ENCODE results near the gene CD83. TPM values are rescaled to one million over a fixed set of nuclear protein-coding genes. Genes with fewer than 3 reads are reported as not detected.
A peak's percentile ranks its signal among the peaks of the same experiment; 100 is the strongest.

Gene CD83
- total RNA-seq, 1 donor from 2014 or later = 80.2 TPM

GRCh38 chr6:14100966-14101365 is 16.6 kb upstream of the CD83 start:
- Mint-ChIP-seq H3K27me3 (peaks cover 13% of the 10 kb centered on the region), H3K4me1 (peaks cover 14% of the 10 kb centered on the region), H3K36me3 (ENCODE audit: low read depth) (no peaks in the 10 kb centered on the region), H3K27ac (no peak overlapping the region), H3K9me3 (peaks cover 7% of the 10 kb centered on the region), H3K4me3 (no peak overlapping the region)
- intact Hi-C loops (cut with micrococcal nuclease) = no loop called here
- no peak for DNase-seq

DNA sequence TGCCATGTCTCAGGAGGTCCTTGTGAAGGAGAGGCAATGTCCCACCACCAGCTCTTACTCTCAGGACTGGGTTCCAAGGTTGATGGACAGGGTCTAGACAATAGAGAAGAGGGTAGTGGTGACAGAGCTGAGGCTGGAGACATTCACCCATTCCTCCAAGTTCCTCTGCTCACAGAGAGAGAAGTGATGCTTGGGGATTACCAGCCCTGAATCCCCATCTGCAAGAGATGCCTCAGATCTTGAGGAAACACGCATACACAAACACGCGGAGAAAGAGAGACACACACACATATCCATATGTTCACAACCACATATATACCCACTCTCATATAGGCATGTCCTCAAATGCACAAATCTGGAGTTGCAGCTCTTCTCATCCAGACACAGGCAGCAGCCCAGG is 15.2 kb upstream of the CD83 start:
- intact Hi-C loops (cut with micrococcal nuclease) = no loop called here
- no peak for DNase-seq
- Mint-ChIP-seq H3K4me3 (no peak overlapping the region), H3K4me1 (peaks cover 6% of the 10 kb centered on the region), H3K36me3 (ENCODE audit: low read depth) (no peaks in the 10 kb centered on the region), H3K27ac (no peak overlapping the region), H3K27me3 (peaks cover 13% of the 10 kb centered on the region), H3K9me3 (peaks cover 7% of the 10 kb centered on the region)

- Mint-ChIP-seq H3K36me3 (ENCODE audit: low read depth) (peaks cover 2% of the 10 kb centered on the region), H3K27me3 (peaks cover 13% of the 10 kb centered on the region), H3K27ac (no peak overlapping the region), H3K4me3 (no peak overlapping the region), H3K4me1 (peaks cover 28% of the 10 kb centered on the region), H3K9me3 (peaks cover 3% of the 10 kb centered on the region)
- no peak for DNase-seq
- intact Hi-C loops (cut with micrococcal nuclease) = no loop called here
These were observed 12.0 kb upstream of the CD83 start for GRCh38 chr6:14105547-14105946.

DNA sequence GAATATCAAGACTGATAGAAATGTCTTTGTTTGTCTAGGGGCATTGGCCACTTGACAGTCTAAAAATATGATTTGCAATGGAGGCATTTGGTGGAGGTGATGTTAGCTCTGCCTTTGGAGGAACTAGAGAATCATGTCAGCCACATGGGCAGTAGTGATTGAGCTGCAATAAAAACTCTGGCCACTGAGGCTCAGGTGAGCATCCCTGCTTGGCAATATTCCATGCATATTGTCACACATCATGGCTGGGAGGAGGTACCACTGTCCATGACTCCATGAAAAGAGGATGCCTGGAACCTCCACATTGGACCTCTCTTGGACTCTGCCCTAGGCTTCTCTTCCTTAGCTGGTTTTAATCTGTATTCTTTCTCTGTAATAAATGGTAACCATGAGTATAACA is 10.6 kb upstream of the CD83 start:
- H3K36me3 Mint-ChIP-seq (ENCODE audit: low read depth) = peaks cover 2% of the 10 kb centered on the region
- H3K4me3 Mint-ChIP-seq = no peak overlapping the region
- H3K9me3 Mint-ChIP-seq = no peaks in the 10 kb centered on the region
- peaks cover 28% of the 10 kb centered on the region for H3K4me1 Mint-ChIP-seq
- DNase-seq = no peak
- no peak overlapping the region for H3K27ac Mint-ChIP-seq
- peaks cover 4% of the 10 kb centered on the region for H3K27me3 Mint-ChIP-seq
- intact Hi-C loops (cut with micrococcal nuclease) = no loop called here

DNA sequence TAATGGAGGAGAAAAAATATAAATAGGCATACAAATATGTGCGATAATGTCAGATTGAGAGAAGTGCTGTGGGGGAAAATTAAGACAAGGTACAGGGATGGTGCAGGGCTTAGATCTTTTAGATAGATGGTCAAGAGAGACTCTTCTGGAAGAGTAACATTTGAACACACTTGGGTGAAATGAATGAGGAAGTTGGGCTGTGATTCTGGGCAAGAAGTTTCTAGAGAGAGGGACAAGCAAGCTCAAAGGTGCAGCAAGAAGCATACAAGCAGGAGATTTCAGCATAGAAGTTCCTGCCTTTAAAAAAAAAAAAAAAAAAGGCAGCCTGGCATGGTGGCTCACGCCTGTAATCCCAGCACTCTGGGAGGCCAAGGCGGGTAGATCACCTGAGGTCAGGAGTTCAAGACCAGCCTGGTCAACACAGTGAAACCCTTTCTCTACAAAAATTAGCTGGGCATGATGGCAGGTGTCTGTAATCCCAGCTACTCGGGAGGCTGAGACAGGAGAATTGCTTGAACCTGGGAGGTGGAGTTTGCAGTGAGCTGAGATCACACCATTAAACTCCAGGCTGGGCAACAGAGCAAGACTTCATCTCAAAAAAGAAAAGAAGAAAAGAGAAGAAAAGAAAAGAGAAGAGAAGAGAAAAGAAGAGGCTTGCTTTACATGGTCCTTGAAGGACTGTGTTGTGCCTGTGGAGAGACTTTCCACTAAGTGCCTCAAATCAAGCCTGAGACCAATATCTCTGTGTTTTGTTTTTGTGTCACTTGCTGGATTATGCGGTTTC is 9.7 kb upstream of the CD83 start:
- no peak for DNase-seq
- Mint-ChIP-seq H3K27ac (peak overlapping the region; percentile 90), H3K9me3 (no peaks in the 10 kb centered on the region), H3K36me3 (ENCODE audit: low read depth) (peaks cover 2% of the 10 kb centered on the region), H3K4me3 (peak overlapping the region; percentile 33), H3K4me1 (peaks cover 28% of the 10 kb centered on the region), H3K27me3 (peaks cover 8% of the 10 kb centered on the region)
- intact Hi-C loops (cut with micrococcal nuclease) = loop anchor here (1.0 to 2.0 kb wide), 4 partner anchors 14 to 40 kb away; no protein-coding TSS in a partner anchor

GRCh38 chr6:14108571-14109410 is 8.8 kb upstream of the CD83 start:
- Mint-ChIP-seq H3K27ac (peak overlapping the region; percentile 90), H3K4me3 (peak overlapping the region; percentile 74), H3K27me3 (peaks cover 10% of the 10 kb centered on the region), H3K36me3 (ENCODE audit: low read depth) (peaks cover 2% of the 10 kb centered on the region), H3K9me3 (no peaks in the 10 kb centered on the region), H3K4me1 (peaks cover 28% of the 10 kb centered on the region)
- intact Hi-C loops (cut with micrococcal nuclease) = loop anchor here (1.0 to 2.0 kb wide), 5 partner anchors 9 to 40 kb away; partner anchors contain the start of gene CD83
- peak; percentile 66 for DNase-seq

- no peaks in the 10 kb centered on the region for H3K9me3 Mint-ChIP-seq
- DNase-seq = no peak
- H3K27me3 Mint-ChIP-seq = peaks cover 13% of the 10 kb centered on the region
- H3K4me1 Mint-ChIP-seq = peaks cover 28% of the 10 kb centered on the region
- intact Hi-C loops (cut with micrococcal nuclease) = loop anchor here (1.0 to 2.0 kb wide), 2 partner anchors 8 to 13 kb away; partner anchors contain the start of gene CD83
- H3K36me3 Mint-ChIP-seq (ENCODE audit: low read depth) = peaks cover 2% of the 10 kb centered on the region
- peak overlapping the region; percentile 74 for H3K4me3 Mint-ChIP-seq
- peak overlapping the region; percentile 90 for H3K27ac Mint-ChIP-seq
These were observed 8.2 kb upstream of the CD83 start for GRCh38 chr6:14109411-14109826.

DNA sequence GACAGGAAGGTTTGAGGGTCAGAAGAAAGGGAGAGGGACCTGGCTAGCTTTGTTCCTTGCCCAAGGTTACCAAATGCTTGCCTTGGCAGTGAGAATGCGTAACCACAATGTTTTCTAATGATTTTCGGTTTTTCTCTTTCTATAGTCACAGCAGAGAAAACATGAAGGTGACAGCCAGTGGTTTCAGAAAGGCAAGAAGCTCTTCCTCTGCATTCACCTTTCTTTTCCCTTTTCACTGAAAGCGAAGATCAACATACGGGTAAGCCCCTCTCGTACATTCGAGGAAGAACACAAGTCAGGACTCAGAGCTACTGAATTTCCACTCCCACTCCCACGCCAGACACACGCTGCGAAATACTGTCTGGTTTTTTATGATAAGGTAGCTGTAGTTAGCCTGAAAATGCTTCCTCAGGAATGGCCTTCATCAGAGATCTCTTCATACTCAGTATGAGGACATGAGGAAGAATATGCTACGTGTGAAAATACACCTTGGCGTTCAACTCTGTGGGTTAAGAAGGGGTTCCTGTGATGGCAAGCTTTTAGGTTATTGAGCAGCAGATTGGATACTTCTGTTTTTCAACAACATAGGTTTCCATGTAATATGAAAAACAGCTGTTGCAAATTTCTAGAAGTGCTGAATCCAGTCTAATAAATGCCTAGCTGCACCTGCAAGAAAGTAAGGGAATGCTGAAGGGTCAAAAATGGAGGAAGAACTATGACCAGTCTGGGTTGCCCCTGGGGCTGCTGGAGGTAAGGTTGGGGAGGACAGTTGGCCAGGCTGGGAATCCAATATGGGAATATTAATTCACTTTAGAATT is 7.4 kb upstream of the CD83 start:
- intact Hi-C loops (cut with micrococcal nuclease) = loop anchor here (1.0 kb wide), 1 partner anchor 35 kb away; no protein-coding TSS in a partner anchor
- peak overlapping the region; percentile 90 for H3K27ac Mint-ChIP-seq
- peaks cover 2% of the 10 kb centered on the region for H3K36me3 Mint-ChIP-seq (ENCODE audit: low read depth)
- H3K4me3 Mint-ChIP-seq = peak overlapping the region; percentile 74
- H3K9me3 Mint-ChIP-seq = no peaks in the 10 kb centered on the region
- peaks cover 28% of the 10 kb centered on the region for H3K4me1 Mint-ChIP-seq
- DNase-seq = no peak
- H3K27me3 Mint-ChIP-seq = peaks cover 13% of the 10 kb centered on the region

GRCh38 chr6:14113976-14114375 is 3.6 kb upstream of the CD83 start:
- Mint-ChIP-seq H3K4me3 (no peak overlapping the region), H3K27me3 (peaks cover 14% of the 10 kb centered on the region), H3K4me1 (peaks cover 33% of the 10 kb centered on the region), H3K27ac (no peak overlapping the region), H3K9me3 (no peaks in the 10 kb centered on the region), H3K36me3 (ENCODE audit: low read depth) (peaks cover 13% of the 10 kb centered on the region)
- no peak for DNase-seq
- intact Hi-C loops (cut with micrococcal nuclease) = no loop called here

- Mint-ChIP-seq H3K4me1 (peaks cover 43% of the 10 kb centered on the region), H3K4me3 (peak overlapping the region; percentile 89), H3K36me3 (ENCODE audit: low read depth) (peaks cover 44% of the 10 kb centered on the region), H3K27me3 (peaks cover 5% of the 10 kb centered on the region), H3K27ac (peak overlapping the region; percentile 96), H3K9me3 (peaks cover 4% of the 10 kb centered on the region)
- intact Hi-C loops (cut with micrococcal nuclease) = no loop called here
- DNase-seq = no peak
These were observed 493 bp downstream of the CD83 start for GRCh38 chr6:14118091-14118439.

GRCh38 chr6:14118446-14118845 is 874 bp downstream of the CD83 start:
- Mint-ChIP-seq H3K4me1 (peaks cover 45% of the 10 kb centered on the region), H3K4me3 (peak overlapping the region; percentile 89), H3K9me3 (peaks cover 4% of the 10 kb centered on the region), H3K36me3 (ENCODE audit: low read depth) (peaks cover 48% of the 10 kb centered on the region), H3K27ac (peak overlapping the region; percentile 96), H3K27me3 (peaks cover 4% of the 10 kb centered on the region)
- intact Hi-C loops (cut with micrococcal nuclease) = no loop called here
- DNase-seq = peak; percentile 68

- Mint-ChIP-seq H3K27me3 (peaks cover 1% of the 10 kb centered on the region), H3K4me1 (peaks cover 53% of the 10 kb centered on the region), H3K4me3 (peak overlapping the region; percentile 89), H3K27ac (no peak overlapping the region), H3K9me3 (peaks cover 4% of the 10 kb centered on the region), H3K36me3 (ENCODE audit: low read depth) (peaks cover 57% of the 10 kb centered on the region)
- intact Hi-C loops (cut with micrococcal nuclease) = loop anchor here (2.0 to 10.0 kb wide), 2 partner anchors 1129 to 1505 kb away; no protein-coding TSS in a partner anchor
- no peak for DNase-seq
These were observed 2.2 kb downstream of the CD83 start for GRCh38 chr6:14119784-14120183.

DNA sequence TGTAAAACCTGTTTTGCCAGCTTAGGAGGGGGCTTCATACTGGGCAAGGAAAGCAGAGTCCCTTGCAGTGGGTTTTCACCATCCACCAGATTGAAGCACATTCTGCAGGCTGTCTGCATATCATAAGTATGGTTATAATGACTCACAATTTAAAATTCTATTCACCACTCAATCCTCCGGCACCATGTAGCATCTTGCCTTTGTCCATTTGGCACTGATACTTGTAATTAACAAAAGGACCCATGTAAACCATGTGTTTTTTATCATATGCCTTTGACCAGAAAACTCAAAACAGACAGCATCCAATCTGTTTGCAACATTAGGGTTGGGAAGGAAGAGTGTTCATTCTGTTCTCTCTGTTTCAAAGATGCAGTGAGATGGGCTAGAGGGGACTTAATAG is 3.0 kb downstream of the CD83 start:
- peaks cover 65% of the 10 kb centered on the region for H3K36me3 Mint-ChIP-seq (ENCODE audit: low read depth)
- H3K4me3 Mint-ChIP-seq = peak overlapping the region; percentile 89
- no peak for DNase-seq
- peak overlapping the region; percentile 13 for H3K27ac Mint-ChIP-seq
- peaks cover 56% of the 10 kb centered on the region for H3K4me1 Mint-ChIP-seq
- H3K9me3 Mint-ChIP-seq = peaks cover 4% of the 10 kb centered on the region
- intact Hi-C loops (cut with micrococcal nuclease) = loop anchor here (2.0 to 10.0 kb wide), 2 partner anchors 1128 to 1504 kb away; no protein-coding TSS in a partner anchor
- H3K27me3 Mint-ChIP-seq = peaks cover 1% of the 10 kb centered on the region

All from activated CD4-positive, alpha-beta T cell treated with anti-CD3 and anti-CD28 coated beads, Interleukin-2, amount 10 ng/mL, durations not matched to agents 24 days and 14 days (primary cell).